Endothelial cell of umbilical vein (primary cell): Measurements from ENCODE around the gene SELPLG.

Source experiments
- FOS ChIP-seq: IDR thresholded peaks from 2 replicates; pipeline ENCODE4 v1.6.1; 2011; ENCODE audit warnings: mild to moderate bottlenecking, low read length, moderate library complexity, borderline replicate concordance; ENCODE audit not compliant: insufficient read depth
- JUN ChIP-seq: IDR thresholded peaks from 2 replicates; pipeline ENCODE4 v1.6.1; 2011; ENCODE audit warnings: borderline replicate concordance, low read depth; ENCODE audit not compliant: insufficient read length, insufficient read depth
- POLR2A ChIP-seq: IDR thresholded peaks from 2 replicates; pipeline ENCODE4 v1.6.1; 2012; ENCODE audit warnings: low read depth, mild to moderate bottlenecking, control low read depth, low read length
- POLR2AphosphoS5 ChIP-seq: IDR thresholded peaks from 2 replicates; pipeline ENCODE4 v1.6.1; 2012; ENCODE audit warnings: low read depth, mild to moderate bottlenecking, control low read depth, low read length, moderate library complexity; ENCODE audit not compliant: insufficient read depth
- TF ChIP-seq, protein P1 (sequence below), 2 donors: IDR thresholded peaks; 1 replicate in 1 of 2; 2 replicates in 1 of 2; pipeline ENCODE4 v1.5.1; 2011; ENCODE audit warnings: low read length in 2 of 2, mild to moderate bottlenecking in 2 of 2, moderate library complexity in 2 of 2, control low read depth in 1 of 2, inconsistent platforms in 1 of 2, low read depth in 1 of 2; ENCODE audit not compliant: insufficient read depth in 1 of 2; ENCODE audit errors: extremely low read depth in 1 of 2

GRCh38 chr12:108645686-108646599, 12.2 kb upstream of the SELPLG start:
- TF ChIP-seq, protein P1, sequence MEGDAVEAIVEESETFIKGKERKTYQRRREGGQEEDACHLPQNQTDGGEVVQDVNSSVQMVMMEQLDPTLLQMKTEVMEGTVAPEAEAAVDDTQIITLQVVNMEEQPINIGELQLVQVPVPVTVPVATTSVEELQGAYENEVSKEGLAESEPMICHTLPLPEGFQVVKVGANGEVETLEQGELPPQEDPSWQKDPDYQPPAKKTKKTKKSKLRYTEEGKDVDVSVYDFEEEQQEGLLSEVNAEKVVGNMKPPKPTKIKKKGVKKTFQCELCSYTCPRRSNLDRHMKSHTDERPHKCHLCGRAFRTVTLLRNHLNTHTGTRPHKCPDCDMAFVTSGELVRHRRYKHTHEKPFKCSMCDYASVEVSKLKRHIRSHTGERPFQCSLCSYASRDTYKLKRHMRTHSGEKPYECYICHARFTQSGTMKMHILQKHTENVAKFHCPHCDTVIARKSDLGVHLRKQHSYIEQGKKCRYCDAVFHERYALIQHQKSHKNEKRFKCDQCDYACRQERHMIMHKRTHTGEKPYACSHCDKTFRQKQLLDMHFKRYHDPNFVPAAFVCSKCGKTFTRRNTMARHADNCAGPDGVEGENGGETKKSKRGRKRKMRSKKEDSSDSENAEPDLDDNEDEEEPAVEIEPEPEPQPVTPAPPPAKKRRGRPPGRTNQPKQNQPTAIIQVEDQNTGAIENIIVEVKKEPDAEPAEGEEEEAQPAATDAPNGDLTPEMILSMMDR (IDR thresholded peaks at IDR 0.05; ENCODE audit: extremely low read depth in 1 of 2, insufficient read depth in 1 of 2, low read depth in 1 of 2, low read length in 2 of 2), result no peak
- TF ChIP-seq JUN (no peak), POLR2AphosphoS5 (no peak), POLR2A (no peak), FOS (no peak)
